Gastrocnemius medialis (tissue), 4 donors: ENCODE measurements around the gene PTPRE. TPM values are rescaled to one million over a fixed set of nuclear protein-coding genes. Genes with fewer than 3 reads are reported as not detected.

ENCODE experiments used
- ATAC-seq, 2 donors: fragments of 150-250 bp; one replicate each; pipeline ENCODE4 v1.9.1; 2016
- DNase-seq, 2 donors: peaks; one replicate each; pipeline ENCODE4 v3.0.0-alpha.2; 2019
- H3K27ac ChIP-seq, 4 donors: fragments of 200-600 bp; sonication (generic); 1 replicate in 1 of 4; 2 replicates in 3 of 4; pipeline ENCODE4 v1.5.1; 2016 to 2018; ENCODE audit warnings: mild to moderate bottlenecking in 2 of 4, moderate library complexity in 1 of 4
- H3K27me3 ChIP-seq, 3 donors: fragments of 200-600 bp; sonication (generic) in 2 of 3; 1 replicate in 1 of 3; 2 replicates in 2 of 3; pipeline versions ENCODE4 v1.5.1 to v1.6.0; 2016 to 2019; ENCODE audit warnings: mild to moderate bottlenecking in 1 of 3, moderate library complexity in 1 of 3
- H3K36me3 ChIP-seq, 2 donors: fragments of 200-600 bp; sonication (generic) in 1 of 2; one replicate each; pipeline ENCODE4 v1.5.1; 2017 to 2018
- H3K4me1 ChIP-seq, 2 donors: fragments of 200-600 bp; sonication (generic) in 1 of 2; one replicate each; pipeline ENCODE4 v1.5.1; 2016 to 2017; ENCODE audit warnings: mild to moderate bottlenecking in 2 of 2
- H3K4me3 ChIP-seq, 4 donors: fragments of 200-600 bp; sonication (generic) in 3 of 4; 1 replicate in 1 of 4; 2 replicates in 3 of 4; pipeline ENCODE4 v1.5.1; 2016 to 2019; ENCODE audit warnings: mild to moderate bottlenecking in 2 of 4
- H3K9me3 ChIP-seq, 3 donors: fragments of 200-600 bp; sonication (generic) in 2 of 3; 1 replicate in 1 of 3; 2 replicates in 2 of 3; pipeline ENCODE4 v1.5.1; 2016 to 2019
- POLR2A ChIP-seq, 2 donors: fragments of 450-650 bp; IDR thresholded peaks; one replicate each; pipeline ENCODE4 v1.6.1; 2017; ENCODE audit warnings: antibody characterized with exemption in 2 of 2, mild to moderate bottlenecking in 2 of 2, moderate library complexity in 2 of 2
- in situ Hi-C, 4 donors: fragments of 200-750 bp; cut with MboI; loops; one replicate each; pipeline versions ENCODE4 v1.15.0 to v1.8.0; 2017; ENCODE audit warnings: low sequenced_read_pairs in 4 of 4
- intact Hi-C: fragments of 100-400 bp; cut with DNase I; formaldehyde crosslinking; loops from one replicate; pipeline ENCODE4 v1.15.1; 2023; ENCODE audit warnings: low total_unique reads
- total RNA-seq, 4 donors: library from RNA; depleted of rRNA; stranded (reverse); fragments of >200 nt; gene quantifications; one replicate each; pipeline versions ENCODE4 v1.1.0 to v1.2.3, GENCODE V29; 2016
- TF ChIP-seq, protein P1 (sequence below), 5 experiments: fragments of 450-650 bp in 3 of 5; fragments of 200-600 bp in 2 of 5; sonication (generic) in 2 of 5; IDR thresholded peaks in 4 of 5; conservative IDR thresholded peaks in 1 of 5; 1 replicate in 4 of 5; 2 replicates in 1 of 5; pipeline ENCODE4 v1.5.1; 2016 to 2019; ENCODE audit warnings: antibody characterized with exemption in 5 of 5, mild to moderate bottlenecking in 3 of 5, moderate library complexity in 3 of 5

The PTPRE gene
- total RNA-seq, 4 donors from 2014 or later, result 0.97 to 2.2 (median 1.6) TPM

DNA sequence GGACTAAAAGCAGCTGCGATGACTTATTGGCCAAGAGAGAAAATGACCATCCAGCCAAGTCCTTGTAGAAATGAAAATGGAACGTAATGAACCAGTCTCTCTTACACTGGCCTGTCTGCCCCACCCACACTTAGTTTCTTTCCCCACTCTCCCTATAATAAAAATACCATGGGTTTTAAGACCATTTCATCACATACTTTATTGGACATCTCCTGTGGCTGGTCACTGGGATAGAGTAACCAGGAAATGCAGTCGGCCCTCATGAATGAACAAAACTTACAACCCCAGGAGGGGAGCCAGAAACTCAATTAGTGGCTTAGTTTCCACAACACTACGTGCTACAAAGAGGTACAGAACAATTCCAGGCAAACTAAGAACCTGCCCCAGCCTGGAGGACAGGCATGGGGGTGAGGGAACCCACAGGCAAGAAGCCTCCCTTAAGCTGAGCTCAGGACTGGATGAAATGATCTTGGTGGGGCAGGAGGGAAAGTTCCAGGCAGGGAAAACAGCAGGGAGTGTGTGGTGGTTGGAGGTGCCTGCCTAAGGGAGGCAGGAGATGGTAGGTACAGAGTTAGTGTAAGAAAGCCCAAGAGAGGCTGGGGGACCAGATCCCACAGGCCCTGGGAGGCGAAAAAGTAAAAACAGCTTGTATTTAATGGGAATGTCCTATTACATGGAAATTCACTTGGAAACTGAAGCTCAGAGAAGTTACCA lies 189.7 kb downstream of the PTPRE start:
- no peak for ATAC-seq
- H3K9me3 ChIP-seq, result no peaks in the 10 kb centered on the region
- intact Hi-C loops, result no loop called here
- no peak for DNase-seq
- no peaks in the 10 kb centered on the region for H3K27me3 ChIP-seq
- no peaks in the 10 kb centered on the region for H3K36me3 ChIP-seq
- no peak overlapping the region for H3K4me3 ChIP-seq
- no peaks in the 10 kb centered on the region for H3K4me1 ChIP-seq
- no peak for TF ChIP-seq POLR2A (IDR thresholded peaks at IDR 0.05)
- in situ Hi-C loops, result no loop called here
- H3K27ac ChIP-seq, result no peak overlapping the region

DNA sequence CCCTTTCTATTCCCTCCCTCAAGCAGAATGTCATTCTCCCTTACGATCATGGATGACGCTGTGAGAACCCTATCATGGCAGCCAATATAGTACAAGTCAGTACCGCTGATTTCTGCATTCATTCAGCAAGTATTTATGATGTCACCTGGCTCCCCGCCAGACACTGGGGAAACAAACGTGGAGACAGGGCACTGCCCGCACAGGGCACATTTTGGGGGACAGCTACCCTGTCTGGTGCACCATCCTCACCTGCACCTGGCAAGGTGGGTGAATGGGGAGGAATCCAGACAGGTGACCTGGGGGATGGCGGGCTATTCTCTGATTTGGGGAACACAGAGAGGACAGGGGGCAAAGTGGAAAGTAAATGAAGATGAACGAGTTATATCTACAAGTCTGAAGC lies 190.9 kb downstream of the PTPRE start:
- Histone ChIP-seq H3K36me3 (no peaks in the 10 kb centered on the region), H3K4me3 (no peak overlapping the region), H3K9me3 (no peaks in the 10 kb centered on the region), H3K27ac (no peak overlapping the region), H3K27me3 (no peaks in the 10 kb centered on the region), H3K4me1 (no peaks in the 10 kb centered on the region)
- intact Hi-C loops (no loop called here), in situ Hi-C loops (no loop called here)
- ATAC-seq, result no peak
- DNase-seq, result no peak
- TF ChIP-seq POLR2A (IDR thresholded peaks at IDR 0.05), result no peak
- TF ChIP-seq, protein P1, sequence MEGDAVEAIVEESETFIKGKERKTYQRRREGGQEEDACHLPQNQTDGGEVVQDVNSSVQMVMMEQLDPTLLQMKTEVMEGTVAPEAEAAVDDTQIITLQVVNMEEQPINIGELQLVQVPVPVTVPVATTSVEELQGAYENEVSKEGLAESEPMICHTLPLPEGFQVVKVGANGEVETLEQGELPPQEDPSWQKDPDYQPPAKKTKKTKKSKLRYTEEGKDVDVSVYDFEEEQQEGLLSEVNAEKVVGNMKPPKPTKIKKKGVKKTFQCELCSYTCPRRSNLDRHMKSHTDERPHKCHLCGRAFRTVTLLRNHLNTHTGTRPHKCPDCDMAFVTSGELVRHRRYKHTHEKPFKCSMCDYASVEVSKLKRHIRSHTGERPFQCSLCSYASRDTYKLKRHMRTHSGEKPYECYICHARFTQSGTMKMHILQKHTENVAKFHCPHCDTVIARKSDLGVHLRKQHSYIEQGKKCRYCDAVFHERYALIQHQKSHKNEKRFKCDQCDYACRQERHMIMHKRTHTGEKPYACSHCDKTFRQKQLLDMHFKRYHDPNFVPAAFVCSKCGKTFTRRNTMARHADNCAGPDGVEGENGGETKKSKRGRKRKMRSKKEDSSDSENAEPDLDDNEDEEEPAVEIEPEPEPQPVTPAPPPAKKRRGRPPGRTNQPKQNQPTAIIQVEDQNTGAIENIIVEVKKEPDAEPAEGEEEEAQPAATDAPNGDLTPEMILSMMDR (IDR thresholded peaks at IDR 0.05 in 4 of 5, conservative IDR thresholded peaks at IDR 0.05 in 1 of 5), result no peak

DNA sequence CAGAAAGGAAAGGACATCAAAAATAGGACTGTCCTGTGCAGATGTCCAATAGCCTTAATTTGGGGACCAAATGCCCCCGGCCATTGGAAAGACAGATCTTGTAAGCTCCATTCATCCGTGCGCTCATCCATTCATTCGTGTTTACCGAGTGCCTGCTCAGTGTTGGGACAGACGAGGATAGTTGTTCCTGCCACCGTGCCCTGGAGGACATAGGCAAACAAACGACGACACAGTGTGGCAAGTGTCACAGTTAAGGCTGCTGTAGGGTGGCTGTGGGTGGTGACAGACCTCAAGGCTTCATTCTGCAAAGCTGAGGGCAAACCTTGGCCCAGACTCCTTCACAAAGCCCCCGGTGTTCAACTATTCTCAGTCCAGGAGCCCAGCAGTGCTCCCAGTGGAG lies 191.7 kb downstream of the PTPRE start:
- Histone ChIP-seq H3K9me3 (no peaks in the 10 kb centered on the region), H3K27ac (no peak overlapping the region), H3K4me1 (no peaks in the 10 kb centered on the region), H3K27me3 (no peaks in the 10 kb centered on the region), H3K36me3 (no peaks in the 10 kb centered on the region), H3K4me3 (no peak overlapping the region)
- no peak for TF ChIP-seq POLR2A (IDR thresholded peaks at IDR 0.05)
- TF ChIP-seq, protein P1 (IDR thresholded peaks at IDR 0.05 in 4 of 5, conservative IDR thresholded peaks at IDR 0.05 in 1 of 5), result no peak
- ATAC-seq (no peak), DNase-seq (no peak)
- intact Hi-C loops, result no loop called here
- in situ Hi-C loops, result no loop called here

DNA sequence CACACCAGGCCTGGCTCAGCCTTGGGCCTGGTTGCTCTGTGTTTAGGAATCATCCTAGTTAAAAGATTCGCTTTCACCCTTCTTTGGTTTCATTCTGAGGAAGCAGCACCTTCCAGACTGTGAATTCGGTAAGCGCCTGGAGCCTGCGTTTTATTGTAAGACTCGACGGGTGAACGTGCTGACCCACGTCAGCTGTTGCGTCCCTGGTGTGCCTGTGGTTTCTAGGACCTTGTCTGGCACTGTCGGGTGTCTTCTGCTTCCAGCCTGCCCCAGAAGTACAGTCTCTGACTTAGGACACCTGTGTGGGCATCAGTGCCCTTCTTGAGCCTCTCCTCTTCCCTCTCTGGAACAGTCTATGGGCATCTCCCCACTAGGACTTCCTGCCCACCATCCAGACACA lies 193.0 kb downstream of the PTPRE start:
- no peaks in the 10 kb centered on the region for H3K27me3 ChIP-seq
- H3K36me3 ChIP-seq, result no peaks in the 10 kb centered on the region
- H3K4me1 ChIP-seq, result no peaks in the 10 kb centered on the region
- intact Hi-C loops (no loop called here), in situ Hi-C loops (no loop called here)
- DNase-seq, result no peak
- no peak for ATAC-seq
- H3K4me3 ChIP-seq, result no peak overlapping the region
- H3K9me3 ChIP-seq, result no peaks in the 10 kb centered on the region
- no peak overlapping the region for H3K27ac ChIP-seq
- TF ChIP-seq, protein P1 (IDR thresholded peaks at IDR 0.05 in 4 of 5, conservative IDR thresholded peaks at IDR 0.05 in 1 of 5), result no peak
- no peak for TF ChIP-seq POLR2A (IDR thresholded peaks at IDR 0.05)

DNA sequence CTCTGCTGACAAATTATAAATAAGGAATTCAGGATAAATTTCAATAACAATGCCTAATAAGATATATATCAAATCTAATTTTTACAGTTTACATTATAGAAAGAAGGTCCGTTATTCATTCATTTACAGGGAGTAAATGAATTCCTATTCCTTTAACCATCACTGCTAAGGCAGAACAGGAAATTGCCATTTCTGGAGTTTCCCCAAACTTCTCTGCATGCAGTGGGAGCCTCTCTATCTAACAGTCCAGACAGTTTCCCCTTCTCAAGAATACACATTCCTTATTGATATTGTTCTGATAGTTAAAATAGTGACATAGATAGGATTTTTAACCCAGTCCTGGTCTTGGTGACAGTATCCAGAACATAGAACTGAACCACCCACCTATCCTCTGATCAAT lies 195.0 kb downstream of the PTPRE start:
- ATAC-seq (no peak), DNase-seq (no peak)
- H3K4me3 ChIP-seq, result no peak overlapping the region
- in situ Hi-C loops (no loop called here), intact Hi-C loops (no loop called here)
- no peak for TF ChIP-seq POLR2A (IDR thresholded peaks at IDR 0.05)
- TF ChIP-seq, protein P1 (IDR thresholded peaks at IDR 0.05 in 4 of 5, conservative IDR thresholded peaks at IDR 0.05 in 1 of 5), result no peak
- no peak overlapping the region for H3K27ac ChIP-seq
- H3K9me3 ChIP-seq, result no peaks in the 10 kb centered on the region
- no peaks in the 10 kb centered on the region for H3K4me1 ChIP-seq
- no peaks in the 10 kb centered on the region for H3K27me3 ChIP-seq
- H3K36me3 ChIP-seq, result no peaks in the 10 kb centered on the region
